GM23338 (cell line): ENCODE data around the gene URM1. TPM values are rescaled to one million over a fixed set of nuclear protein-coding genes. Genes with fewer than 3 reads are reported as not detected.

Experiments used
- ATAC-seq: fragments of 200-7000 bp; cut with Tn5 transposase; 3 replicates; pipeline ENCODE4 v1.9.1; 2020
- DNase-seq: peaks from one replicate; pipeline ENCODE4 v3.0.0-alpha.2; 2015; ENCODE audit warnings: low spot score
- H2AFZ ChIP-seq: fragments of 200-600 bp; sonication (generic); 2 replicates; pipeline ENCODE4 v1.8.0; 2016; ENCODE audit warnings: antibody characterized with exemption, mild to moderate bottlenecking, moderate library complexity
- H3F3A ChIP-seq: fragments of 200-600 bp; sonication (generic); replicated peaks from 2 replicates; pipeline ENCODE4 v1.8.0; 2017; ENCODE audit warnings: antibody characterized with exemption, mixed run types, low read depth
- H3K27ac ChIP-seq: fragments of 200-600 bp; sonication (generic); 2 replicates; pipeline ENCODE4 v1.6.1; 2016; ENCODE audit warnings: low read depth
- H3K27me3 ChIP-seq: fragments of 200-600 bp; sonication (generic); 2 replicates; pipeline ENCODE4 v1.8.0; 2016; ENCODE audit warnings: mild to moderate bottlenecking, mixed run types, moderate library complexity; ENCODE audit not compliant: insufficient read depth
- H3K36me3 ChIP-seq: fragments of 200-600 bp; sonication (generic); 2 replicates; pipeline ENCODE4 v1.8.0; 2016; ENCODE audit warnings: mild to moderate bottlenecking; ENCODE audit not compliant: insufficient read depth
- H3K4me1 ChIP-seq: fragments of 200-600 bp; sonication (generic); 2 replicates; pipeline ENCODE4 v1.8.0; 2016; ENCODE audit warnings: mild to moderate bottlenecking, moderate library complexity; ENCODE audit not compliant: insufficient read depth
- H3K4me2 ChIP-seq: fragments of 200-600 bp; sonication (generic); 2 replicates; pipeline ENCODE4 v1.7.1; 2017; ENCODE audit warnings: mixed run types
- H3K4me3 ChIP-seq: fragments of 200-600 bp; sonication (generic); 2 replicates; pipeline ENCODE4 v1.6.1; 2016; ENCODE audit warnings: mixed run types
- H3K79me2 ChIP-seq: fragments of 200-600 bp; sonication (generic); replicated peaks from 2 replicates; pipeline ENCODE4 v1.8.0; 2017; ENCODE audit warnings: mild to moderate bottlenecking; ENCODE audit not compliant: insufficient read depth
- H3K9me2 ChIP-seq: fragments of 200-600 bp; sonication (generic); 2 replicates; pipeline ENCODE4 v1.8.0; 2017; ENCODE audit not compliant: insufficient read depth
- H4K20me1 ChIP-seq: fragments of 200-600 bp; sonication (generic); replicated peaks from 2 replicates; pipeline ENCODE4 v1.8.0; 2017; ENCODE audit warnings: mild to moderate bottlenecking; ENCODE audit not compliant: insufficient read depth
- H3K27ac Mint-ChIP-seq: 2 replicates; pipeline ENCODE4 v1.8.0; 2020; ENCODE audit warnings: inconsistent platforms, mild to moderate bottlenecking, moderate library complexity, mixed read lengths
- H3K27me3 Mint-ChIP-seq: 3 replicates; pipeline ENCODE4 v1.8.0; 2022; ENCODE audit warnings: low read depth, mild to moderate bottlenecking, moderate library complexity, mixed read lengths, inconsistent platforms; ENCODE audit not compliant: insufficient read depth, poor library complexity
- H3K36me3 Mint-ChIP-seq: 3 replicates; pipeline ENCODE4 v1.8.0; 2021; ENCODE audit warnings: low read depth, mild to moderate bottlenecking, inconsistent platforms, moderate library complexity, mixed read lengths
- H3K4me1 Mint-ChIP-seq: 3 replicates; pipeline ENCODE4 v1.8.0; 2020; ENCODE audit warnings: mild to moderate bottlenecking, inconsistent platforms, mixed read lengths
- H3K4me3 Mint-ChIP-seq: 3 replicates; pipeline ENCODE4 v1.8.0; 2021; ENCODE audit warnings: moderate library complexity, mild to moderate bottlenecking, inconsistent platforms, mixed read lengths
- H3K9me3 Mint-ChIP-seq: 3 replicates; pipeline ENCODE4 v1.8.0; 2020; ENCODE audit warnings: moderate library complexity, mild to moderate bottlenecking, inconsistent platforms, mixed read lengths
- CREB1 ChIP-seq: fragments of 250-450 bp; sonication (Bioruptor Pico); IDR thresholded peaks from 2 replicates; pipeline ENCODE4 v1.5.0; 2020; ENCODE audit warnings: low read depth, mild to moderate bottlenecking, moderate library complexity
- NANOG ChIP-seq: IDR thresholded peaks from 2 replicates; pipeline ENCODE4 v1.6.1; 2016; ENCODE audit warnings: antibody characterized with exemption, borderline replicate concordance
- POLR2AphosphoS5 ChIP-seq: IDR thresholded peaks from 2 replicates; pipeline ENCODE4 v1.6.1; 2016; ENCODE audit warnings: antibody characterized with exemption, low read depth
- STAT1 ChIP-seq: IDR thresholded peaks from one replicate; pipeline ENCODE4 v1.6.1; 2016; ENCODE audit warnings: antibody characterized with exemption; ENCODE audit not compliant: unreplicated experiment
- ZNF462 ChIP-seq: fragments of 250-450 bp; sonication (Bioruptor Pico); IDR thresholded peaks from 2 replicates; pipeline ENCODE4 v1.5.0; 2020; ENCODE audit warnings: mild to moderate bottlenecking, moderate library complexity
- polyA plus RNA-seq: library from polyadenylated mRNA; unstranded; fragments of >200 nt; fragmentation: Nextera tagmentation; extraction: Ambion mirVana; gene quantifications from 2 replicates; pipeline ENCODE4 v1.2.1, GENCODE V29; 2016
- total RNA-seq: library from RNA; depleted of rRNA; stranded (reverse); fragments of >200 nt; shearing (Covaris generic); gene quantifications from 2 replicates; pipeline ENCODE4 v1.2.3, GENCODE V29; 2014
- TF ChIP-seq, protein P1 (sequence below): IDR thresholded peaks from one replicate; pipeline ENCODE4 v1.6.1; 2018; ENCODE audit warnings: antibody characterized with exemption; ENCODE audit not compliant: unreplicated experiment

URM1 gene
- total and polyA plus RNA-seq, 2 experiments from 2014 or later = 28.6 to 47.8 TPM

GRCh38 chr9:128358090-128358489, 13.1 kb upstream of the URM1 start:
- Mint-ChIP-seq H3K4me3 (no peak overlapping the region), H3K9me3 (no peaks in the 10 kb centered on the region), H3K27me3 (peaks cover 20% of the 10 kb centered on the region), H3K36me3 (peaks cover 10% of the 10 kb centered on the region; the same call in 2 of the 3 replicates), H3K27ac (no peak overlapping the region), H3K4me1 (peaks cover 15% of the 10 kb centered on the region; the same call in 2 of the 3 replicates)
- peaks cover 8% of the 10 kb centered on the region; the same call in 1 of the 2 replicates for H3K4me1 ChIP-seq
- ATAC-seq (no peak), DNase-seq (no peak)
- H3K36me3 ChIP-seq = no peaks in the 10 kb centered on the region
- H3K4me2 ChIP-seq = no peak overlapping the region
- peaks cover 19% of the 10 kb centered on the region for H3K27me3 ChIP-seq
- no peak overlapping the region for H3K4me3 ChIP-seq
- H3K9me2 ChIP-seq = no peaks in the 10 kb centered on the region
- H3K79me2 ChIP-seq = no peaks in the 10 kb centered on the region
- H2AFZ ChIP-seq = no peak overlapping the region
- H3F3A ChIP-seq = no peaks in the 10 kb centered on the region; the same call in 1 of the 2 replicates
- H4K20me1 ChIP-seq = peaks cover 5% of the 10 kb centered on the region; the same call in 1 of the 2 replicates
- H3K27ac ChIP-seq = no peak overlapping the region
- TF ChIP-seq STAT1 (no peak), CREB1 (CRISPR knock-in tag) (no peak), NANOG (no peak), ZNF462 (CRISPR knock-in tag) (no peak), POLR2AphosphoS5 (no peak)
- TF ChIP-seq, protein P1, sequence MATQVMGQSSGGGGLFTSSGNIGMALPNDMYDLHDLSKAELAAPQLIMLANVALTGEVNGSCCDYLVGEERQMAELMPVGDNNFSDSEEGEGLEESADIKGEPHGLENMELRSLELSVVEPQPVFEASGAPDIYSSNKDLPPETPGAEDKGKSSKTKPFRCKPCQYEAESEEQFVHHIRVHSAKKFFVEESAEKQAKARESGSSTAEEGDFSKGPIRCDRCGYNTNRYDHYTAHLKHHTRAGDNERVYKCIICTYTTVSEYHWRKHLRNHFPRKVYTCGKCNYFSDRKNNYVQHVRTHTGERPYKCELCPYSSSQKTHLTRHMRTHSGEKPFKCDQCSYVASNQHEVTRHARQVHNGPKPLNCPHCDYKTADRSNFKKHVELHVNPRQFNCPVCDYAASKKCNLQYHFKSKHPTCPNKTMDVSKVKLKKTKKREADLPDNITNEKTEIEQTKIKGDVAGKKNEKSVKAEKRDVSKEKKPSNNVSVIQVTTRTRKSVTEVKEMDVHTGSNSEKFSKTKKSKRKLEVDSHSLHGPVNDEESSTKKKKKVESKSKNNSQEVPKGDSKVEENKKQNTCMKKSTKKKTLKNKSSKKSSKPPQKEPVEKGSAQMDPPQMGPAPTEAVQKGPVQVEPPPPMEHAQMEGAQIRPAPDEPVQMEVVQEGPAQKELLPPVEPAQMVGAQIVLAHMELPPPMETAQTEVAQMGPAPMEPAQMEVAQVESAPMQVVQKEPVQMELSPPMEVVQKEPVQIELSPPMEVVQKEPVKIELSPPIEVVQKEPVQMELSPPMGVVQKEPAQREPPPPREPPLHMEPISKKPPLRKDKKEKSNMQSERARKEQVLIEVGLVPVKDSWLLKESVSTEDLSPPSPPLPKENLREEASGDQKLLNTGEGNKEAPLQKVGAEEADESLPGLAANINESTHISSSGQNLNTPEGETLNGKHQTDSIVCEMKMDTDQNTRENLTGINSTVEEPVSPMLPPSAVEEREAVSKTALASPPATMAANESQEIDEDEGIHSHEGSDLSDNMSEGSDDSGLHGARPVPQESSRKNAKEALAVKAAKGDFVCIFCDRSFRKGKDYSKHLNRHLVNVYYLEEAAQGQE = no peak
